DOHH2 (cell line): Measurements from ENCODE around the gene SRPK2.

Source experiments
- H3F3A ChIP-seq: fragments of 200-600 bp; sonication (generic), shearing (Covaris generic); 2 replicates; pipeline ENCODE4 v1.6.0; 2016; ENCODE audit warnings: antibody characterized with exemption, mild to moderate bottlenecking; ENCODE audit not compliant: control insufficient read depth, insufficient read depth
- H3K27ac ChIP-seq: fragments of 200-600 bp; sonication (generic); 2 replicates; pipeline ENCODE4 v1.5.1; 2014; ENCODE audit warnings: low read depth, mild to moderate bottlenecking, low read length, moderate library complexity
- H3K27me3 ChIP-seq: fragments of 200-600 bp; sonication (generic); 2 replicates; pipeline ENCODE4 v1.6.1; 2014; ENCODE audit warnings: mild to moderate bottlenecking, low read length, mixed read lengths; ENCODE audit not compliant: control insufficient read depth
- H3K36me3 ChIP-seq: fragments of 200-600 bp; sonication (generic); 2 replicates; pipeline ENCODE4 v1.6.1; 2014; ENCODE audit warnings: mild to moderate bottlenecking, low read length, moderate library complexity, mixed read lengths; ENCODE audit not compliant: control insufficient read depth
- H3K4me1 ChIP-seq: fragments of 200-600 bp; sonication (generic); 2 replicates; pipeline ENCODE4 v1.6.1; 2014; ENCODE audit warnings: mild to moderate bottlenecking, low read length, mixed read lengths; ENCODE audit not compliant: control insufficient read depth
- H3K4me2 ChIP-seq: fragments of 200-600 bp; sonication (generic); 2 replicates; pipeline ENCODE4 v1.6.0; 2014; ENCODE audit warnings: mild to moderate bottlenecking, low read length, moderate library complexity
- H3K4me3 ChIP-seq: fragments of 200-600 bp; sonication (generic); 2 replicates; pipeline ENCODE4 v1.5.1; 2014; ENCODE audit warnings: mild to moderate bottlenecking, low read length, mixed read lengths
- H3K79me2 ChIP-seq: fragments of 200-600 bp; sonication (generic); 2 replicates; pipeline ENCODE4 v1.6.1; 2014; ENCODE audit warnings: mild to moderate bottlenecking, low read length, mixed read lengths; ENCODE audit not compliant: control insufficient read depth
- H3K9me2 ChIP-seq: fragments of 200-600 bp; sonication (generic); replicated peaks from 2 replicates; pipeline ENCODE4 v1.6.1; 2014; ENCODE audit warnings: mild to moderate bottlenecking, low read length, mixed read lengths; ENCODE audit not compliant: control insufficient read depth
- H3K9me3 ChIP-seq: fragments of 200-600 bp; sonication (generic); 2 replicates; pipeline ENCODE4 v1.6.1; 2014; ENCODE audit warnings: antibody characterized with exemption, low read length, mixed read lengths; ENCODE audit not compliant: control insufficient read depth, insufficient read depth
- H4K20me1 ChIP-seq: fragments of 200-600 bp; sonication (generic); 2 replicates; pipeline ENCODE4 v1.6.0; 2014; ENCODE audit warnings: low read depth, mild to moderate bottlenecking, antibody characterized with exemption, low read length, moderate library complexity; ENCODE audit not compliant: control insufficient read depth, insufficient read depth
- CTCF ChIP-seq: fragments of 200-600 bp; sonication (generic); IDR thresholded peaks from one replicate; pipeline ENCODE4 v1.5.1; 2014; ENCODE audit warnings: antibody characterized with exemption, mild to moderate bottlenecking, low read depth, low read length; ENCODE audit not compliant: poor library complexity, severe bottlenecking
- EZH2phosphoT487 ChIP-seq: fragments of 200-600 bp; sonication (generic); IDR thresholded peaks from 2 replicates; pipeline ENCODE4 v1.6.1; 2017; ENCODE audit warnings: borderline replicate concordance, mild to moderate bottlenecking, antibody characterized with exemption, low read length, moderate library complexity, mixed read lengths

Gene SRPK2

GRCh38 chr7:105154084-105154483 is 234.6 kb downstream of the SRPK2 start:
- Histone ChIP-seq H3K4me1 (no peaks in the 10 kb centered on the region), H3K9me2 (no peaks in the 10 kb centered on the region), H3K9me3 (no peaks in the 10 kb centered on the region), H3K4me2 (no peak overlapping the region), H3K27me3 (no peaks in the 10 kb centered on the region), H3F3A (no peaks in the 10 kb centered on the region), H3K27ac (no peak overlapping the region), H3K36me3 (no peaks in the 10 kb centered on the region), H4K20me1 (no peaks in the 10 kb centered on the region), H3K4me3 (no peak overlapping the region), H3K79me2 (no peaks in the 10 kb centered on the region)
- TF ChIP-seq EZH2phosphoT487 (no peak), CTCF (no peak)

GRCh38 chr7:105153531-105153930 is 235.2 kb downstream of the SRPK2 start:
- Histone ChIP-seq H4K20me1 (no peaks in the 10 kb centered on the region), H3K79me2 (no peaks in the 10 kb centered on the region), H3K4me1 (no peaks in the 10 kb centered on the region), H3K36me3 (no peaks in the 10 kb centered on the region), H3K4me2 (no peak overlapping the region), H3K4me3 (no peak overlapping the region), H3K27me3 (no peaks in the 10 kb centered on the region), H3K27ac (no peak overlapping the region), H3F3A (no peaks in the 10 kb centered on the region), H3K9me2 (no peaks in the 10 kb centered on the region), H3K9me3 (no peaks in the 10 kb centered on the region)
- TF ChIP-seq CTCF (no peak), EZH2phosphoT487 (no peak)

- no peaks in the 10 kb centered on the region for H3K9me2 ChIP-seq
- H3K4me2 ChIP-seq = no peak overlapping the region
- no peaks in the 10 kb centered on the region for H4K20me1 ChIP-seq
- no peak overlapping the region for H3K27ac ChIP-seq
- no peak overlapping the region for H3K4me3 ChIP-seq
- no peaks in the 10 kb centered on the region for H3K36me3 ChIP-seq
- H3K4me1 ChIP-seq = no peaks in the 10 kb centered on the region
- no peaks in the 10 kb centered on the region for H3K9me3 ChIP-seq
- no peaks in the 10 kb centered on the region for H3K79me2 ChIP-seq
- no peaks in the 10 kb centered on the region for H3F3A ChIP-seq
- H3K27me3 ChIP-seq = no peaks in the 10 kb centered on the region
- no peak for TF ChIP-seq EZH2phosphoT487
- TF ChIP-seq CTCF = no peak
These were observed 237.6 kb downstream of the SRPK2 start for GRCh38 chr7:105151152-105151551.

- Histone ChIP-seq H3K27me3 (no peaks in the 10 kb centered on the region), H3K36me3 (no peaks in the 10 kb centered on the region), H3K79me2 (no peaks in the 10 kb centered on the region), H3K4me1 (no peaks in the 10 kb centered on the region), H3F3A (no peaks in the 10 kb centered on the region), H3K4me3 (no peak overlapping the region), H3K27ac (no peak overlapping the region), H3K4me2 (no peak overlapping the region), H4K20me1 (no peaks in the 10 kb centered on the region), H3K9me2 (no peaks in the 10 kb centered on the region), H3K9me3 (no peaks in the 10 kb centered on the region)
- TF ChIP-seq EZH2phosphoT487 (no peak), CTCF (no peak)
These were observed 238.9 kb downstream of the SRPK2 start for GRCh38 chr7:105149827-105150226.
